Measurements from ENCODE around the gene RITA1.

Gene RITA1

DNA sequence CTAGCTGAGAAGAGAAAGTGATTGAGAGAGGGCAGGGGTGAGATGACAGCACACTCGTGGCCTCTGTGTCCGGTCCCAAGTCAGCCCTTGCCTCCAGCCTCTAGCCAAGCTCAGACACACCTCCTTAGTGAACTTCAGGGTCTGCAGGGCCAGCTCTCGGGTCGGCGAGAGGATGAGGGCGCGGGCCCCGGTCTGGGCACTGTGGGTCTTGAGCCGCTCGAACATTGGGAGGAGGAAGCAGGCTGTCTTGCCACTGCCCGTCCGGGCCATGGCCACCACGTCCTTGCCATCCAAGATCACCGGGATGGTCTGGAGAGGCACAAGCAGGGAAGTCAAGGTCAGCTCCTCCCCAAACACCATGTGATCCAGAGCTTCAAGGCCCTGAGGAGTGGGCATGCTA, 6.5 kb upstream of the RITA1 start:
- DNase-seq (ENCODE audit: low read depth in 2 of 2): no peak

DNA sequence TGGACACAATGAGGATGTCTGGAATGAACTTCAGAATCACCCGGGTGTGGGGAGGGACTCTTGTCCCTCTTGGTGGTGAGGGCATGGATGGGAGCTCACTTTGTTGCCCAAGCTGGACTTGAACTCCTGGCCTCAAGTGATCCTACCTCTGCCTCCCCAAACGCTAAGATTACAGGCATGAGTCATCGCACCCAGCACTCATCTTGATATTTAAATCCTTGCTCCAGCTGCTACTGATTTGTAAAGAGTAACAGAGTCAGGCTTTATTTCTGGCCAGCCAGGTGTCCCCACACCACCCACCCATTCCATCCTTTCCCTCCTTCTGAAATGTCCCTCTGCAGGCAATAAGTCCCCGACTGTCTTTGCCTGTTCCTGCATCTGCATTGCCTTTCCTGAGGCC, 5.2 kb upstream of the RITA1 start:
- no peak for DNase-seq (ENCODE audit: low read depth in 2 of 2)

DNA sequence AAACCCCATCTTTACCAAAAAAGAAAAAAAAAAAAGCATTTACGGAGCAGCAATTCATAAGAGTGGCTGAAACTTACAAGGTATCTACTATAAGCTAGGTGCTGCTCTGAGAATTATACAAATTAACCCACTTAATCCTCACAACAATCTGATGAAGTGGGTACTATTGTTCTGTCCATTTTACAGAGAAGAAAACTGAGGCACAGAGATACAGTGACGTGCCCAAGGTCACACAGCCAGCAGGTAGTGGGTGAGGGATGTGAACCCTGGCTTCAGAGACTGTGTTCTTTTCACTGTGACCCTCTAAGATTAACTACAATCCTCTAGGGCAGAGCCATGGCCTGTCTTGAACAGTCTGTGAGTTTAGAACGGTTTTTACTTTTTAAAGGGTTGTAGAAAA, 3.5 kb upstream of the RITA1 start:
- DNase-seq (ENCODE audit: low read depth in 2 of 2): no peak

DNA sequence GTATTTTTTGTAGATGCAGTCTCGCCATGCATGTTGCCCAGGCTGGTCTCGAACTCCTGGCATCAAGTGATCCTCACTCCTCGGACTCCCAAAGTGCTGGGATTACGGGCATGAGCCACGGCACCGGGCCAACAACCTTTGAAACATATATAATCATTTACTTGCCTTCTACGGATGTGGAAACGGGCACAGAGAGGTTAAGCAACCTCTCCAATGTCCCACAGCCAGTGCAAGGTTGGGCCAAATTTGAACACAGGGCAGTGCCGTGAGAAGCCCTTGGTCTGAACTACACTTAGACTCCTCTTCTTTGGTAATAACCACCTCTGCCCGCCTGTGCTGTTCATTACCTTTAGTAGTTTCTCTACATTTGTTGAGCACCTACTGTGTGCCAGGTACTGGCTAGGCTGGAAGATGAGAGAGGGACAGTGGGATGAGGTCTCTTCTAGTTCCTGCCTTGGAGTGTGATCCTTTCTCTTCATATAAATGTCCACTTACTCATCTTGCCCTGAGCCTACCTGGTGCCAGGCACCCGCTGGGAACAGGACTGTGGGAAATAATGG, 2.4 kb upstream of the RITA1 start:
- DNase-seq (ENCODE audit: low read depth in 2 of 2): no peak

DNA sequence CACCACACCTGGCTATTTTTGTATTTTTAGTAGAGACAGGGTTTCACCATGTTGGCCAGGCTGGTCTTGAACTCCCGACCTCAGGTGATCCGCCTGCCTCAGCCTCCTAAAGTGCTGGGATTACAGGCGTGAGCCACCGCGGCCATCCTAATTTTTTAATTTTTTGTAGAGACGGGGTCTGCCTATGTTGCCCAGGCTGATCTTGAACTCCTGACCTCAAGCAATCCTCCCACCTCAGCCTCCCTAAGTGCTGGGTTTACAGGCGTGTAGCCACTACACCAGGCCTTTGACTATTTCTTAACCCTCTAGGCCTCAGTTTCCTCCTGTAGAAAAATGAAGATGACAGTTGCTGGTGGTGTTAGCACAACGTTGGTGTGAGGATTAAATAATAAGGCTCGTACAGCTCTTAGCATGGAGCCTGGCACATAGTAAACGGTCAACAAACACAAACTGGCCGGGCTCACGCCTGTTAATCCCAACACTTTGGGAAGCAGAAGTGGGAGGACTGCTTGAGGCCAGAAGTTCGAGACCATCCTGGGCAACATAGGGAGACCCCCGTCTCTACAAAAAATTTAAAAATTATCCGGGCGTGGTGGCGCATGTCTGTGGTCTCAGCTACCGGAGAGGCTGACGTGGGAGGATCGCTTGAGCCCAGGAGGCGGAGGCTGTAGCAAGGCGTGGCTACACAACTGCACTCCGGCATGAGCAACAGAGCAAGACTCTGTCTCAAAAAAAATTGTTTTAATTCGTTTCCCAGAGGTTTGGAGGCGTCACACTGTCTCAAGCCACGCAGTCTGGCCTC, 1.2 kb upstream of the RITA1 start:
- no peak for DNase-seq (ENCODE audit: low read depth in 2 of 2)

DNA sequence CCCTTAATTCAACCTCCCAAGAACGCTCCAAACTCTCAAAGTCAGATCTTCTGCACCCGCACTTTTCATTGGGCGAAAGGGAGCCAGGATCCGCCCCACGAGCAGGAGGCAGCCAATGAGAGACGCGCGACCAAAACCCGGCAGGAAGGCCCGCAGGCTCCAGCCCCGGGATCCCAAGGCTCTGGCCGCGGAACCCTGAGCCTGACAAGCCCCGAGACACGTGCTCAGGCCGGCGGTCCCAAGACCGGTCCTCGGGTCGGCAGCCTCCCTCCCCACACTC, 681 bp upstream of the RITA1 start:
- peak; percentile 82 to 83 for DNase-seq (ENCODE audit: low read depth in 2 of 2)

DNA sequence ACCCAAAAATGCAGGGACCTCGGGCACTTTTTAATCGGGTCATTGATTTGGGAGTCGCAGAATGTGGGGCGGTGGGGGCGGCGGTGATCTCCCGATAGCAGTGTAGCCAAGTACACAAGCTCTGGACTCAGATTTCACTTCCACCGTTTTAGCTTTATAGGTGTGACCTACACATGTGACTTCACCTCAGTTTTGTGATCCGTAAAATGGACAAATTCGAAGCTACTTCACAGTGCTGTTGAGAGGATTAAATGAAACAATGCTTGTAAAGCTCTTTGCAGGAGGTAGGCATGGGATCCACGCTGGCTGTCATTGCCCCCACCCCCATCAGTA, 478 bp downstream of the RITA1 start:
- no peak for DNase-seq (ENCODE audit: low read depth in 2 of 2)

DNA sequence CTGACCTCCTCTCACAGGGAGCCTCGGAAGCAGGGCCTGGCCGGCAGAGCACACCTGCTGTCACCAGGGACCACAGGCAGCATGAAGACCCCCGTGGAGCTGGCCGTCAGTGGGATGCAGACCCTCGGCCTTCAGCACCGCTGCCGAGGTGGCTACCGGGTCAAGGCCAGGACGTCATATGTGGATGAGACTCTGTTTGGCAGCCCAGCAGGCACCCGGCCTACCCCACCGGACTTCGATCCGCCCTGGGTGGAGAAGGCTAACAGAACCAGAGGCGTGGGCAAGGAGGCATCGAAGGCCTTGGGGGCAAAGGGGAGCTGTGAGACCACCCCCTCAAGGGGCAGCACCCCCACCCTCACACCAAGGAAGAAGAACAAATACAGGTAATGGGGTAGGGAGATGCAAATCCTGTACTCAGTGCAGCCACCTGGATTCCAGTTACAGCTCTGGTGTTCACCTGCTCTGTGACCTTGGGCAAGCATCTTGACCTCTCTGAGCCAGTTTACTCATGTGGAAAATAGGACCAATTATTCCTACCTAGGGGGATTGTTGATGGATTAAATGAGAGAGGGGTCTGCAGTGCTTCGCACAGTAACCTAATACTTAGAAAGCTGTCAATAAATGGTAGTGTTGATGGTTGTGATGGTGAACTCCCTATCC, 1.3 kb downstream of the RITA1 start:
- no peak for DNase-seq (ENCODE audit: low read depth in 2 of 2)

DNA sequence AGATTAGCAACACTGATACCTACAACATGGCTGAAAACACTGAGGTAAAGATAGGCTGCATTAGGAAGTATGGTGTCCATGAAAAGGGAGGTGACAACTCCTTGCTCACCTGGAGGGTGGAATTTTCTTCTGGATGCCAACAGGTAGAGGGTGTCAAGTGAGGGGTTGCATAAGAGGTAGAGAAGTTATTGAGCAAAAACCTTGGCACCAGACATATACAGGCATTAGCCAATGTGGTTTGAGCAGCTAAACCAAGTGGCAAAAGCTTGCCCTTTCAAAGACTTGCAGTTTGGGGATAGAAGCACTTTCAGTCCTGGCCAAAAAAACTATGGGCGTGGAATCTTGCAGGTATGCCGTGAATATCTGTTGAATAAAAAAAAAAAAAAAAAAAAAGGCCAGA, 3.8 kb downstream of the RITA1 start:
- DNase-seq (ENCODE audit: low read depth in 2 of 2): no peak

DNA sequence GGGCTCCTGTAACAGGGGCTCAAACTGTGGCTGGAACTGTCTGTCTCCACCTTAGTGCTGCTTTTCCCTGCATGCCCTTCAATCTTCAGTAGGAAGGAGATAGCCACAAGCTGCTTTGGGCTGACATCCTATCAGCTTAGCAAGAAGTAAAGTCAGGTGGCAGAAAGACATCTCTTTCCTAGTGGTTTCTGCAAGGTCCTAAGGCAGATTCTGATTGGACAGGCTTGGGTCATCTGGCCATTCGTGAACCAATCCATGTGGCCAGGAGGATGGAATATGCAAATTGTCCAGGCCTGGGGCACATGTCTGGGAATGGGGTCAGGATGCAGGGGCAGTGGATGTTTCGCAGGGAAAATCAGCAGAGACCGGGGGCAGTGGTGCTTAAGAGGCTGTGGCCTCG, 5.2 kb downstream of the RITA1 start:
- DNase-seq (ENCODE audit: low read depth in 2 of 2): no peak

DNA sequence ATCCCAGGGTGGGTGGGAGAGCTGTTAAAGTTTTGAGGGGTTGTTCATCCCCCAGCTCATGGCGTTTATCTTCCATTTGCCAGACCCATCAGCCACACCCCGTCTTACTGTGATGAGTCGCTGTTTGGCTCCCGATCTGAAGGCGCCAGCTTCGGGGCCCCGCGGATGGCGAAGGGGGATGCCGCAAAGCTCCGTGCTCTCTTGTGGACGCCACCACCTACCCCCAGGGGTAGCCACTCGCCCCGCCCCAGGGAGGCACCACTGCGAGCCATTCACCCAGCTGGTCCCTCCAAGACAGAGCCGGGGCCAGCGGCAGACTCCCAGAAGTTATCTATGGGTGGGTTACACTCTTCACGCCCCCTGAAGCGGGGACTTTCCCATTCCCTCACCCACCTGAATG, 5.7 kb downstream of the RITA1 start:
- DNase-seq (ENCODE audit: low read depth in 2 of 2): no peak

DNA sequence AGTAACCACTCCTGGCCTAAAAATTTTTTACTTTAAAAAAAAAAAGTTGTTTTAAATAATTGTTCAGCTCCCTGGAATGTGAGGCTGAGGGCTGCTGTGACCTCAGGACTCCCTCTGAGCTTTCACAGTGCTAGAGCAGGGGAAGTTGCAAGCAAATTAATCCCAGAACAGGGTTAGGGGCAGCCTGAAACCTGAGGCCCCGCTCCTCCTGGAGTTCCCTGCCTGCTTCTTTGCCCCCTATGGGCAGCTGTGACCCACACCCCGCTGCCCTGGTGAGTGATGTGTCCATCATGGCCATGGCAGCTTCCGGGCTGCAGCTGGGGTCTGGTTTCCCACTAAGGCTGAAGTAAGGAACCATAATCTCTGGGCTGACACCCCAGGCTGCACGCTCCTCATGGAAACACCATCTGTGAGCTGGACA, 9.5 kb downstream of the RITA1 start:
- no peak for DNase-seq (ENCODE audit: low read depth in 2 of 2)

DNA sequence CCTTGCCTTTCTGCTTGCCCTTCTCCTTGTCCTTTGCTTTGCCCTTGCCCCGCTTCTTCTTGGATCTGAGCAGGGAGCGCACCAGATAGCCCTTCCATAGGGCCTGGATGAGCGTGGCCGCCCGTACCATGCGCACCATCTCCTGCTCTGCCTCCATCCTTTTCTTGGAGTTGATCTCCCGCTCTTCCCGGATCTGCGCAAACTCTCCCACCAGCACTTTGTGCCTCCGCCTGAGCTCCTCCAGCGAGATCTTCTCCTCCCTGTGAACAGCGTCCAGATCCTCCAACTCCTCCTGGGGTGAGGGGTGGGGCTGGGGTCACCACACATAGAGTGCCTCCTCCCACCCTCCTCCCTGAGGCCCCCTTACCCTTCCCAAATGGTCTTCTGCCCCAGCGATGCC, 10.1 kb downstream of the RITA1 start:
- no peak for DNase-seq (ENCODE audit: low read depth in 2 of 2)

DNA sequence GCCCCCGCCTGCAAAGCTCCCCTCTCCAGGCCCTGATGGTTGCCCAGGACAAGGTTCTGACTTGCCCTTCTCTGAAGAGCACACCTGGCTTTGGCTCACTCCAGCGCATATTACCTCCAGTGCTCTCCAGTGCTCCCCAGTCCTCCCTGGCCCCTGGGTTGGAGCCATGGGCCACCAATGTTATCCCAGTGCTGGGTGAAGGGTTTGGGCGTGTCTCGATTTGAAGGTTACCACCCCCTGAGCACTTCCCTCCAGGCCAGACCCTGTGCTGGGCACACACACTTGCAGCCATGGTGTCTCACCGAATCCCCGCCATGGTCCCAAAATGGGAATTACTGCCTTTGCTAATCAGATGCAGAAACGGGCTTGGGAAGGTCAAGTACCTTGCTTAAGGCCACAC, 11.1 kb downstream of the RITA1 start:
- no peak for DNase-seq (ENCODE audit: low read depth in 2 of 2)

DNA sequence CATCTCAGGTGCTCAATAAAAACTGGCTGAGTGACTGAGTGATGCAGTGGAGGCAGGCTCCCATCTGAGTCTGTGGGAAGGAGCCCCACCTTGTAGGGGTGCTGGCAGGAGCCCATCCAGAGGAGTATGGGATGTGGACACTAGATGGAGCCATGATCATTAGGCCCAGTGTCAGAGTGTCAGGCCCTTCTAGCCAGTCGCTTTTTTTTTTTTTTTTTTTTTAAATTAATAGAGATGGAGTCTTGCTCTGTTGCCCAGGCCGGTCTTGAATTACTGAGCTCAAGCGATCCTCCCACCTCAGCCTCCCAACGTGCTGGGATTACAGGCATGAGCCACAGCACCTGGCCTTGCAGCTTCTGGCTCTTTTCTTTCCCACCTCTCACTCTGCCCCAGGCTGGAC, 11.5 kb downstream of the RITA1 start:
- DNase-seq (ENCODE audit: low read depth in 2 of 2): peak in 1 of 2 experiments; percentile 40

DNA sequence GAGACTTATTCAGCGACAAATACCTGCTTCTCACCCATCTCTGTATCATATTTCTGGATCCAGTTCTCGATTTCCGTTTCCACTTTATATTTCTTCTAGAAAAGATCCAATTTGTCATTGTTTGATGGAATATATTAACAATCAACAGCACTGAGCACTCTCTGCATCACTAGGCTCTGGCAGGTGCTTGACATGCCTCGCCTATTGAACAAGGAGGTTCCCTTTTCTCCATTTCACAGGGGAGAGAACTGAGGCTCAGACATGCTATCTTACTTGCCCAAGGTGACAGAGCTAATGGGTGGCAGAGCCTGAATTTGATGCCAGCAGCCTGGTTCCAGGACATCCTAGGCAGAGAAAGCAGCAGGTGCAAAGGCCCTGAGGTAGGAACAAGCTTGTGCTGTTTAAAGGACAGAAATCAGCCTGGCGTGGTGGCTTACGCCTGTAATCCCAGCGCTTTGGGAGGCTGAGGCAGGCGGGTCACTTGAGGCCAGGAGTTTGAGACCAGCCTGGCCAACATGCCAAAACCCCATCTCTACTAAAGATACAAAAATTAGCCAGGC, 12.1 kb downstream of the RITA1 start:
- DNase-seq (ENCODE audit: low read depth in 2 of 2): no peak

DNA sequence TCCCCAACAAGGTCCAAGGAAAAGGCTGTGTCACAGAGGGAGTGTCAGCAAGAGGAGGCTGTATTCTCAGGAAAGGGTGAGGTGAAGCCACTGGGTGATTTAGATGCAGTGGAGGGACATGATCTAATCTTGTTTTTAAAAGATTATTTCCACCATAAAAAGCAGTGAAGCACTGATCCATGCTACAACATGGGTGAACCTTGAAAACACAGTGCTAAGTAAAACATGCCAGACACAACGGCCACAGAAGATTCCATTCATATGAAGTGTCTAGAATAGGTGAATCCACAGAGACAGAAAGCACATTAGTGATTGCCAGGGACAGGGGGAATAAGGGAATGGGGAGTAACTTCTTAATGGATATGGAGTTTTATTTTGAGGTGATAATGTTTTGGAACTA, 12.8 kb downstream of the RITA1 start:
- DNase-seq (ENCODE audit: low read depth in 2 of 2): no peak

DNA sequence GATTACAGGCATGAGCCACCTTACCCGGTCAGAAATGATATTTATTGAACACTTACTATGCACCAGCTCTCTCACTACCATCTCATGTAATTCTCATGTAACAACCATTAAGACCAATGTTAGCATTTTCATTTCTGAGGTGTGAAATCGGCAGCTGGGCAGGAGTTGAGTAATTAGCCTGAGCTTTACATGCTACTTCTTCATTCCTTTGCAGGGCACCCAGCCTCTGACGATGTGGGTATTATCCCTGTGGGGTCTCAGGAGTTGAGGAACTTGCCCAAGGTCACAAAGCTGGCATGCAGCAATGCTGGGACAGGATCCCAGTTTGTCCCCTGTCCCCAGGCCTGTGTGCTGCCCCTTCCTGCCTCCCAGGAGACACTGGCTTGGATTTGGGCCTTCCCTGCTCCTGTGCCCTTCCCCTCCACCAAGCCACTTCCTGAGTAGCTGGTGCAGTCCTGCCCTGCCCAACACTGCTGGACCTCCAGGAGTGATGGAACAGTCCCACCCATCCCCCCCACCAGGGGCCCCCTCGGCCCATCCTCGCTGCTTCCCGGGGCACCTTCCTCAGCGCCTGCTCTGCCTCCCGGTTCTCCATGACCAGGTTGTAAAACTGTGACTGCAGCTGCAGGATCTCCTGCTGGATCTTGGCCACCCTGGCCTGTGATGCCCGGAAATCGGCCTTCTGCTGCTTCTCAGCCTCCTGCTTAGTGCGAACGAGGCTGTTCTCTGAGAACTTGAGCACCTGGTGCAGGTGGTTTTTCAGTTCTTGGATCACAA, 14.7 kb downstream of the RITA1 start:
- DNase-seq (ENCODE audit: low read depth in 2 of 2): no peak

DNA sequence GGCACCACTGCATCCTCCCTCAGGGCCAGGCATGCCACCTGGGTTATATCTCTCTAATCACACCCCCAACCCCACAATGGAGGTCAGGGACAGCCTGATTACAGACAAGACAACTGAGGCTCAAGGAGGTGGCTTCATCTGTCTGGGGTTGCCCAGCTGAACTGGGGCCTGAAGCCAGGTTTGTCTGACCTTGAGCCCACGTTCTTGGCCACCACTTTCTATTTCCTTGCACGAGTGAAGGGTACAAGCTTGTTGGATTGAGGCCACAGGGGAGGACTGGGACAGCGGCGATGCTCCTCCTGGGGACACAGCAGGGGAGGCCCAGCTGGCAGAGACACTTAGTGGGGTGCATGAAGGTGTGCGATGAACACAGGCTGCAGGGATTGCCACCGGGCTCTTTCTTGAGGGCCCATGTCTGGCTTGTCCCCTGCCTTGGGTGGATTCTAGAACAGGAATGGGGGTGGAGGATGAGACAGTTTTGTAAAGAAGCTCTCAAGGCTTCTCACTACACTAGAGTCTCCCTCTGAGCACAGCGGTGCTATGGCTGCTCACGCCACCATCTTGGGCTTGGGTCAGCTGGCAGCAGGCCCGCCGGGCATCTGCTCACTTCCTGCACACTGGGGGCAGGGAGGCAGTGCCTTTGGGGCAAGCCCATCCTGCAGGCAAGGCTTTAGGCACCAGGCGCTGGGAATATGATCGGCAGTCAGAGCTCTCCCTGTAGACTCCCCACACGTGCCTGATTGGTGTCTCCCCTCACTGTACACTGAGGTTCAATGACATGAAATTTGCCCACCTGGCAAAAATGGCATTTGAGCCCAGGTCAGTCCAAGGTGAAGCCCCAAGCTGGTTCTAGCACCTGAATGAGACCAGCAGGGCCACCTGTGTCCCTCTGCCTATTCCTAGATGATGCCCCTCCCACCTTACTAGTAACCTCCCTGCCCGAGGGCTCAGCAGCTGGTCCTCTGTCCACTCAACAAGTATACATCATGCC, 16.0 kb downstream of the RITA1 start:
- DNase-seq (ENCODE audit: low read depth in 2 of 2): no peak

DNA sequence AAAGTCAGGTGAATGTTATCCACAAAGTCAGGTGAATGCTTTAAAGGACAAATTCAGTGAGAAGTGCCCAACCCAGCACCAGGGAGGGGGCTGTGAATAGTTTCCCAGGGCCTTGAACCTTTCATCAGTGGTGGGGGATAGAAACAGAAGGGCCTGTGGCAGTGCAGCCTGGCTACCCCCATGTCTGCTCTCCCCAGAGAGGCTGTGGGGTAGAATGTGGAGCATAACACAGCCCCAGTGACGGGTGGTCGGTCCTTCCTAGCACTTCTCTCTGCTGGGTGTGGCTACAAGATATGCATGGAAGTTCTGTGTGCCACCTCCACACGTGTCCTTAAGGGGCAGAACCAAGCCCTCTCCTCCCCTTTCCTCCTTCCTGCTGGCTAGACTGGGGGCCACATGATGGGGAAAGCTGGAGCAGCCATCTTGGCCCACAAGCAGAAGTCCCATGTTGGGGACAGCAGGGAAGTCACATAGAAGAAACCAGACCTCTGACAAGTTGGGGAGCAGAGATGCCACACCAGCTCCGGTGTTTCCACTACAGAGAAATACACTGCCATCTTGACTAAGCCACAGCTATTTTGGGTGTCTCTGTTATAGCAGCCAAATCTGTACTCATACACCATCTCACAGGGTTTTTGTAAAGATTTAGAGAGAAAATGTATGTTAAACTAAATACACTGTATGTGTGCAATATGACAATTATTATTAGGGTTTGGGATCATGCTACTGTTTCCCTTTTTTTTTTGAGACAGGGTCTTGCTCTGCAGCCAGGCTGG, 17.0 kb downstream of the RITA1 start:
- DNase-seq (ENCODE audit: low read depth in 2 of 2): no peak
